Measurements from ENCODE around the gene CERK.

Gene CERK

GRCh38 chr22:46661221-46661851, 76.7 kb downstream of the CERK start:
- no peak for DNase-seq (ENCODE audit: low read depth)
- H3K4me3 ChIP-seq (ENCODE audit: low read length), result no peak overlapping the region
- TF ChIP-seq CTCF (conservative IDR thresholded peaks at IDR 0.05; ENCODE audit: low read depth, low read length), result no peak

- no peak overlapping the region for H3K4me3 ChIP-seq (ENCODE audit: low read length)
- TF ChIP-seq CTCF (conservative IDR thresholded peaks at IDR 0.05; ENCODE audit: low read depth, low read length), result peak; percentile 11
- DNase-seq (ENCODE audit: low read depth), result no peak
Measured at GRCh38 chr22:46660604-46661201, 77.3 kb downstream of the CERK start.

- no peak for DNase-seq (ENCODE audit: low read depth)
- TF ChIP-seq CTCF (conservative IDR thresholded peaks at IDR 0.05; ENCODE audit: low read depth, low read length), result no peak
- H3K4me3 ChIP-seq (ENCODE audit: low read length), result no peak overlapping the region
Measured at GRCh38 chr22:46659791-46660186, 78.3 kb downstream of the CERK start.

- H3K4me3 ChIP-seq (ENCODE audit: low read length), result no peak overlapping the region
- DNase-seq (ENCODE audit: low read depth), result no peak
- no peak for TF ChIP-seq CTCF (conservative IDR thresholded peaks at IDR 0.05; ENCODE audit: low read depth, low read length)
Measured at GRCh38 chr22:46659059-46659790, 78.8 kb downstream of the CERK start.

- TF ChIP-seq CTCF (conservative IDR thresholded peaks at IDR 0.05; ENCODE audit: low read depth, low read length), result no peak
- H3K4me3 ChIP-seq (ENCODE audit: low read length), result no peak overlapping the region
- no peak for DNase-seq (ENCODE audit: low read depth)
Measured at GRCh38 chr22:46657996-46658947, 79.8 kb downstream of the CERK start.

- DNase-seq (ENCODE audit: low read depth), result no peak
- no peak for TF ChIP-seq CTCF (conservative IDR thresholded peaks at IDR 0.05; ENCODE audit: low read depth, low read length)
- H3K4me3 ChIP-seq (ENCODE audit: low read length), result no peak overlapping the region
Measured at GRCh38 chr22:46657655-46657953, 80.4 kb downstream of the CERK start.

All from retinal pigment epithelial cell (primary cell).